Parathyroid adenoma (tissue), 2 donors: ENCODE data around the gene FRMD4A.
"Not testable (repeated sequence)": the region's sequence is repeated elsewhere in the genome, so short reads cannot be mapped to it uniquely, and the experiment has no call there.

ENCODE experiments used
- H2AFZ ChIP-seq: fragments of 300-600 bp; sonication (generic); one replicate; pipeline ENCODE4 v1.7.0; 2017; ENCODE audit warnings: antibody characterized with exemption, mild to moderate bottlenecking
- H3K27ac ChIP-seq: fragments of 300-600 bp; sonication (generic); one replicate; pipeline ENCODE4 v1.7.0; 2017
- H3K27me3 ChIP-seq: fragments of 300-600 bp; sonication (generic); one replicate; pipeline ENCODE4 v1.7.0; 2017; ENCODE audit warnings: low read length; ENCODE audit not compliant: control insufficient read depth, insufficient read depth
- H3K36me3 ChIP-seq: fragments of 300-600 bp; sonication (generic); one replicate; pipeline ENCODE4 v1.7.0; 2017; ENCODE audit warnings: low read length; ENCODE audit not compliant: control insufficient read depth, insufficient read depth
- H3K4me1 ChIP-seq: fragments of 300-600 bp; sonication (generic); one replicate; pipeline ENCODE4 v1.7.0; 2017; ENCODE audit warnings: control low read depth
- H3K4me2 ChIP-seq: fragments of 300-600 bp; sonication (generic); one replicate; pipeline ENCODE4 v1.7.0; 2017; ENCODE audit warnings: low read length
- H3K4me3 ChIP-seq: fragments of 300-600 bp; sonication (generic); one replicate; pipeline ENCODE4 v1.7.0; 2017; ENCODE audit warnings: low read depth, low read length
- H3K79me2 ChIP-seq: fragments of 300-600 bp; sonication (generic); one replicate; pipeline ENCODE4 v1.7.0; 2017; ENCODE audit warnings: control low read depth
- H3K9ac ChIP-seq: fragments of 300-600 bp; sonication (generic); one replicate; pipeline ENCODE4 v1.7.0; 2017; ENCODE audit warnings: mild to moderate bottlenecking
- H3K9me3 ChIP-seq: fragments of 300-600 bp; sonication (generic); one replicate; pipeline ENCODE4 v1.7.0; 2017; ENCODE audit warnings: low read length; ENCODE audit not compliant: control insufficient read depth
- CTCF ChIP-seq: fragments of 300-600 bp; sonication (generic); IDR thresholded peaks from one replicate; pipeline ENCODE4 v1.7.0; 2017; ENCODE audit warnings: antibody characterized with exemption, mild to moderate bottlenecking
- donor health status: primary hyperparathyroidism.

The FRMD4A gene

GRCh38 chr10:13924040-13924725 lies 406.5 kb downstream of the FRMD4A start:
- H3K4me3 ChIP-seq = no peak overlapping the region
- no peak for TF ChIP-seq CTCF
- no peaks in the 10 kb centered on the region for H3K9me3 ChIP-seq
- H3K27me3 ChIP-seq = no peaks in the 10 kb centered on the region
- no peaks in the 10 kb centered on the region for H3K79me2 ChIP-seq
- H3K9ac ChIP-seq = no peak overlapping the region
- no peaks in the 10 kb centered on the region for H3K36me3 ChIP-seq
- no peak overlapping the region for H3K4me2 ChIP-seq
- H3K4me1 ChIP-seq = no peaks in the 10 kb centered on the region
- no peak overlapping the region for H2AFZ ChIP-seq
- no peak overlapping the region for H3K27ac ChIP-seq

- no peaks in the 10 kb centered on the region for H3K4me1 ChIP-seq
- no peaks in the 10 kb centered on the region for H3K9me3 ChIP-seq
- H3K9ac ChIP-seq = no peak overlapping the region
- no peak overlapping the region for H3K27ac ChIP-seq
- no peak for TF ChIP-seq CTCF
- H2AFZ ChIP-seq = no peak overlapping the region
- no peaks in the 10 kb centered on the region for H3K27me3 ChIP-seq
- H3K79me2 ChIP-seq = no peaks in the 10 kb centered on the region
- H3K4me3 ChIP-seq = no peak overlapping the region
- H3K4me2 ChIP-seq = no peak overlapping the region
- H3K36me3 ChIP-seq = no peaks in the 10 kb centered on the region
These were observed 408.1 kb downstream of the FRMD4A start for GRCh38 chr10:13922586-13922985.

GRCh38 chr10:13921941-13922340 lies 408.8 kb downstream of the FRMD4A start:
- Histone ChIP-seq H3K4me3 (no peak overlapping the region), H3K36me3 (no peaks in the 10 kb centered on the region), H3K9ac (no peak overlapping the region), H3K4me1 (no peaks in the 10 kb centered on the region), H3K4me2 (no peak overlapping the region), H3K9me3 (no peaks in the 10 kb centered on the region), H3K79me2 (no peaks in the 10 kb centered on the region), H2AFZ (no peak overlapping the region), H3K27ac (no peak overlapping the region), H3K27me3 (no peaks in the 10 kb centered on the region)
- TF ChIP-seq CTCF = no peak

GRCh38 chr10:13921131-13921530 lies 409.6 kb downstream of the FRMD4A start:
- H3K4me2 ChIP-seq, H3K79me2 ChIP-seq, H3K9ac ChIP-seq, H3K9me3 ChIP-seq, H3K36me3 ChIP-seq, H3K27me3 ChIP-seq, H3K4me1 ChIP-seq, H3K4me3 ChIP-seq, H3K27ac ChIP-seq, H2AFZ ChIP-seq: not testable (repeated sequence)

GRCh38 chr10:13920465-13920864 lies 410.3 kb downstream of the FRMD4A start:
- Histone ChIP-seq H3K4me3 (no peak overlapping the region), H3K27me3 (no peaks in the 10 kb centered on the region), H3K27ac (no peak overlapping the region), H3K36me3 (no peaks in the 10 kb centered on the region), H3K9me3 (no peaks in the 10 kb centered on the region), H2AFZ (no peak overlapping the region), H3K79me2 (no peaks in the 10 kb centered on the region), H3K4me2 (no peak overlapping the region), H3K9ac (no peak overlapping the region), H3K4me1 (no peaks in the 10 kb centered on the region)
- TF ChIP-seq CTCF = no peak
